ENCODE measurements around the gene FKTN. TPM values are rescaled to one million over a fixed set of nuclear protein-coding genes. Genes with fewer than 3 reads are reported as not detected.

The FKTN gene
- total RNA-seq, 3 donors from 2014 or later (not counting 1 experiment from before 2014, with no cell fraction given), result 13.0 to 16.1 (median 13.1) TPM

- no CpG with 5 or more reads among the region's 1 CpG for WGBS (ENCODE audit: insufficient coverage)
- intact Hi-C loops (cut with micrococcal nuclease), result no loop called here
- Histone ChIP-seq H3K4me1 (ENCODE audit: control insufficient read depth, insufficient read depth, low read length) (no peaks in the 10 kb centered on the region), H3K36me3 (ENCODE audit: control insufficient read depth, insufficient read depth, low read length) (no peaks in the 10 kb centered on the region), H3K27ac (ENCODE audit: low read length) (no peak overlapping the region), H3K4me3 (ENCODE audit: low read length) (no peak overlapping the region), H3K27me3 (ENCODE audit: control insufficient read depth, insufficient read depth, low read length) (no peaks in the 10 kb centered on the region), H3K9me3 (ENCODE audit: control insufficient read depth, insufficient read depth, low read length) (no peaks in the 10 kb centered on the region)
- Mint-ChIP-seq H3K36me3 (no peaks in the 10 kb centered on the region), H3K27ac (no peak overlapping the region), H3K9me3 (no peaks in the 10 kb centered on the region), H3K4me1 (no peaks in the 10 kb centered on the region), H3K27me3 (ENCODE audit: low read depth in 2 of 2) (peaks cover 0 to 4% of the 10 kb centered on the region in 2 donors), H3K4me3 (no peak overlapping the region)
- DNase-seq (no peak), ATAC-seq (no peak)
- TF ChIP-seq CTCF (IDR thresholded peaks at IDR 0.05), result no peak
Measured at GRCh38 chr9:105681724-105682123, 123.8 kb downstream of the FKTN start.

GRCh38 chr9:105683688-105684275 lies 125.9 kb downstream of the FKTN start:
- no peak overlapping the region for H3K27ac ChIP-seq (ENCODE audit: low read length)
- H3K4me1 Mint-ChIP-seq, result no peaks in the 10 kb centered on the region
- no peaks in the 10 kb centered on the region for H3K4me1 ChIP-seq (ENCODE audit: control insufficient read depth, insufficient read depth, low read length)
- 81% methylated on average over 1 of the region's 1 CpG for WGBS (ENCODE audit: insufficient coverage)
- H3K27me3 ChIP-seq (ENCODE audit: control insufficient read depth, insufficient read depth, low read length), result no peaks in the 10 kb centered on the region
- H3K9me3 ChIP-seq (ENCODE audit: control insufficient read depth, insufficient read depth, low read length), result no peaks in the 10 kb centered on the region
- intact Hi-C loops (cut with micrococcal nuclease), result no loop called here
- no peak for DNase-seq
- no peak overlapping the region for H3K27ac Mint-ChIP-seq
- no peak overlapping the region for H3K4me3 Mint-ChIP-seq
- TF ChIP-seq CTCF (IDR thresholded peaks at IDR 0.05), result no peak
- H3K4me3 ChIP-seq (ENCODE audit: low read length), result no peak overlapping the region
- H3K9me3 Mint-ChIP-seq, result no peaks in the 10 kb centered on the region
- H3K27me3 Mint-ChIP-seq (ENCODE audit: low read depth in 2 of 2), result peaks cover 0 to 3% of the 10 kb centered on the region in 2 donors
- no peaks in the 10 kb centered on the region for H3K36me3 Mint-ChIP-seq
- H3K36me3 ChIP-seq (ENCODE audit: control insufficient read depth, insufficient read depth, low read length), result no peaks in the 10 kb centered on the region
- no peak for ATAC-seq

- no peaks in the 10 kb centered on the region for H3K4me1 Mint-ChIP-seq
- DNase-seq, result no peak
- H3K9me3 ChIP-seq (ENCODE audit: control insufficient read depth, insufficient read depth, low read length), result no peaks in the 10 kb centered on the region
- no peak for TF ChIP-seq CTCF (IDR thresholded peaks at IDR 0.05)
- peaks cover 3% of the 10 kb centered on the region for H3K27me3 ChIP-seq (ENCODE audit: control insufficient read depth, insufficient read depth, low read length)
- H3K4me3 Mint-ChIP-seq, result no peak overlapping the region
- no peak overlapping the region for H3K27ac Mint-ChIP-seq
- no peaks in the 10 kb centered on the region for H3K36me3 Mint-ChIP-seq
- ATAC-seq, result no peak
- H3K27me3 Mint-ChIP-seq (ENCODE audit: low read depth in 2 of 2), result peaks cover 14 to 20% of the 10 kb centered on the region in 2 donors
- H3K9me3 Mint-ChIP-seq, result no peaks in the 10 kb centered on the region
- H3K27ac ChIP-seq (ENCODE audit: low read length), result no peak overlapping the region
- no peak overlapping the region for H3K4me3 ChIP-seq (ENCODE audit: low read length)
- 89% methylated on average over 4 of the region's 4 CpGs for WGBS (ENCODE audit: insufficient coverage)
- no peaks in the 10 kb centered on the region for H3K36me3 ChIP-seq (ENCODE audit: control insufficient read depth, insufficient read depth, low read length)
- no peaks in the 10 kb centered on the region for H3K4me1 ChIP-seq (ENCODE audit: control insufficient read depth, insufficient read depth, low read length)
- intact Hi-C loops (cut with micrococcal nuclease), result no loop called here
Measured at GRCh38 chr9:105686936-105687335, 129.0 kb downstream of the FKTN start.

Other genes starting within 250 kb of the FKTN start
- gene FSD1L, start 110.1 kb upstream of the FKTN start, total RNA-seq, result 1 to 10 TPM; 2.0 to 4.2 (median 2.1) TPM
- not detected for gene TAL2, start 104.3 kb downstream of the FKTN start, total RNA-seq
- 1 to 10 TPM; 5.7 to 8.0 (median 8.0) TPM for gene TMEM38B, start 136.4 kb downstream of the FKTN start, total RNA-seq